HepG2 (cell line): Measurements from ENCODE around the gene ACSM5. TPM values are rescaled to one million over a fixed set of nuclear protein-coding genes. Genes with fewer than 3 reads are reported as not detected.

Experiments
- ADNP ChIP-seq: sonication (generic); formaldehyde crosslinking; IDR thresholded peaks from 2 replicates; pipeline ENCODE4 v1.4.0; 2020; ENCODE audit warnings: missing genetic modification reagents
- CBX1 ChIP-seq: IDR thresholded peaks from one replicate; pipeline ENCODE4 v1.6.1; 2016; ENCODE audit warnings: antibody characterized with exemption, low read depth
- DDIT3 ChIP-seq: sonication (generic); formaldehyde crosslinking; IDR thresholded peaks from 2 replicates; pipeline ENCODE4 v1.4.0; 2020; ENCODE audit warnings: mild to moderate bottlenecking, missing genetic modification reagents
- IKZF4 ChIP-seq: sonication (generic); formaldehyde crosslinking; IDR thresholded peaks from 2 replicates; pipeline ENCODE4 v1.5.1; 2020; ENCODE audit warnings: borderline replicate concordance, mild to moderate bottlenecking, low read depth, missing genetic modification reagents; ENCODE audit errors: not compliant biosample characterization
- MAFG ChIP-seq: sonication (generic); formaldehyde crosslinking; IDR thresholded peaks from 2 replicates; pipeline ENCODE4 v1.5.1; 2020; ENCODE audit warnings: mild to moderate bottlenecking, missing genetic modification reagents
- MTA3 ChIP-seq: sonication (generic); formaldehyde crosslinking; IDR thresholded peaks from 2 replicates; pipeline ENCODE4 v1.4.0; 2020; ENCODE audit warnings: missing genetic modification reagents
- PBX2 ChIP-seq: IDR thresholded peaks from 2 replicates; pipeline ENCODE4 v1.6.1; 2016; ENCODE audit warnings: control low read depth
- PLSCR1 ChIP-seq: sonication (generic); formaldehyde crosslinking; IDR thresholded peaks from 2 replicates; pipeline ENCODE4 v1.5.0; 2020; ENCODE audit warnings: missing genetic modification reagents, mild to moderate bottlenecking, borderline replicate concordance
- POGZ ChIP-seq: sonication (generic); formaldehyde crosslinking; IDR thresholded peaks from 2 replicates; pipeline ENCODE4 v1.4.0; 2020; ENCODE audit warnings: mild to moderate bottlenecking, missing genetic modification reagents
- POLR2AphosphoS2 ChIP-seq: IDR thresholded peaks from 2 replicates; pipeline ENCODE4 v1.6.1; 2011; ENCODE audit warnings: low read depth, low read length, improper control_type of control experiment
- SIX1 ChIP-seq: sonication (generic); formaldehyde crosslinking; IDR thresholded peaks from 2 replicates; pipeline ENCODE4 v1.4.0; 2020; ENCODE audit warnings: missing genetic modification reagents, borderline replicate concordance
- SOX13 ChIP-seq, 3 experiments: fragments of 450-650 bp in 1 of 3; sonication (generic) in 1 of 3; formaldehyde crosslinking in 1 of 3; IDR thresholded peaks in 2 of 3; conservative IDR thresholded peaks in 1 of 3; 2 replicates each; pipeline versions ENCODE4 v1.5.0 to v1.6.1; 2016 to 2020; ENCODE audit warnings: antibody characterized with exemption in 1 of 3, mild to moderate bottlenecking in 1 of 3, missing compliant biosample characterization in 1 of 3, missing genetic modification reagents in 1 of 3, moderate library complexity in 1 of 3
- SPEN ChIP-seq: sonication (generic); formaldehyde crosslinking; IDR thresholded peaks from 2 replicates; pipeline ENCODE4 v1.5.1; 2020; ENCODE audit warnings: low read depth, mild to moderate bottlenecking, missing genetic modification reagents
- SRY ChIP-seq: sonication (generic); formaldehyde crosslinking; IDR thresholded peaks from 2 replicates; pipeline ENCODE4 v1.8.0; 2022; ENCODE audit warnings: mild to moderate bottlenecking, missing genetic modification reagents
- SYNCRIP ChIP-seq: fragments of 200-400 bp; formaldehyde crosslinking; IDR thresholded peaks from 2 replicates; pipeline ENCODE4 v1.6.1; 2018; ENCODE audit warnings: mild to moderate bottlenecking, low read depth, low read length; ENCODE audit not compliant: insufficient read depth
- TOE1 ChIP-seq: sonication (generic); formaldehyde crosslinking; IDR thresholded peaks from 2 replicates; pipeline ENCODE4 v1.4.0; 2020; ENCODE audit warnings: mild to moderate bottlenecking, missing genetic modification reagents
- ZBTB34 ChIP-seq: sonication (generic); formaldehyde crosslinking; IDR thresholded peaks from 2 replicates; pipeline ENCODE4 v1.8.0; 2022; ENCODE audit warnings: mild to moderate bottlenecking, missing genetic modification reagents
- ZNF264 ChIP-seq: sonication (generic); formaldehyde crosslinking; IDR thresholded peaks from 2 replicates; pipeline ENCODE4 v1.4.0; 2020; ENCODE audit warnings: missing genetic modification reagents
- ZNF292 ChIP-seq: sonication (generic); formaldehyde crosslinking; IDR thresholded peaks from 2 replicates; pipeline ENCODE4 v1.8.1; 2022; ENCODE audit warnings: mild to moderate bottlenecking, low read depth, missing genetic modification reagents, borderline replicate concordance
- ZNF451 ChIP-seq: sonication (generic); formaldehyde crosslinking; IDR thresholded peaks from 2 replicates; pipeline ENCODE4 v1.5.0; 2020; ENCODE audit warnings: mild to moderate bottlenecking, missing genetic modification reagents
- ZNF530 ChIP-seq: sonication (generic); formaldehyde crosslinking; IDR thresholded peaks from 2 replicates; pipeline ENCODE4 v1.5.0; 2020; ENCODE audit warnings: low read depth, mild to moderate bottlenecking, missing genetic modification reagents
- ZNF569 ChIP-seq: sonication (generic); formaldehyde crosslinking; IDR thresholded peaks from 2 replicates; pipeline ENCODE4 v1.5.0; 2020; ENCODE audit warnings: mild to moderate bottlenecking, missing genetic modification reagents, moderate library complexity, borderline replicate concordance
- ZNF7 ChIP-seq: IDR thresholded peaks from 2 replicates; pipeline ENCODE4 v1.6.1; 2016; ENCODE audit warnings: missing biosample characterization, missing genetic modification reagents
- polyA plus RNA-seq, 8 experiments: library from polyadenylated mRNA; depleted of rRNA in 3 of 8; stranded (reverse) in 7 of 8; unstranded in 1 of 8; fragments of >200 nt; fragmentation: Illumina TruSeq in 4 of 8; extraction: Trizol in 4 of 8; gene quantifications; 2 replicates each; pipeline versions ENCODE4 v1.2.1 to v1.2.3, GENCODE V29; 2011 to 2016; ENCODE audit warnings: low read depth in 4 of 8, missing spikeins in 1 of 8, mixed read lengths in 1 of 8; ENCODE audit not compliant: insufficient read depth in 1 of 8
- total RNA-seq, 5 experiments: library from RNA; depleted of rRNA; stranded (reverse); fragments of >200 nt; fragmentation: Illumina TruSeq; extraction: Trizol; gene quantifications; 2 replicates each; pipeline ENCODE4 v1.2.3, GENCODE V29; 2016; ENCODE audit warnings: low read depth in 1 of 5
- TF ChIP-seq, protein P1 (sequence below): sonication (generic); formaldehyde crosslinking; IDR thresholded peaks from 2 replicates; pipeline ENCODE4 v1.8.0; 2022; ENCODE audit warnings: low read depth, missing genetic modification reagents
- TF ChIP-seq, protein P2 (sequence below): IDR thresholded peaks from 2 replicates; pipeline ENCODE4 v1.6.1; 2016; ENCODE audit warnings: missing genetic modification reagents, missing compliant biosample characterization

Gene ACSM5
- total and polyA plus RNA-seq, 2 of the 13 experiments (the other 11 are each of a cell fraction or from before 2014, with no cell fraction given) = 9.1 to 15.0 TPM

DNA sequence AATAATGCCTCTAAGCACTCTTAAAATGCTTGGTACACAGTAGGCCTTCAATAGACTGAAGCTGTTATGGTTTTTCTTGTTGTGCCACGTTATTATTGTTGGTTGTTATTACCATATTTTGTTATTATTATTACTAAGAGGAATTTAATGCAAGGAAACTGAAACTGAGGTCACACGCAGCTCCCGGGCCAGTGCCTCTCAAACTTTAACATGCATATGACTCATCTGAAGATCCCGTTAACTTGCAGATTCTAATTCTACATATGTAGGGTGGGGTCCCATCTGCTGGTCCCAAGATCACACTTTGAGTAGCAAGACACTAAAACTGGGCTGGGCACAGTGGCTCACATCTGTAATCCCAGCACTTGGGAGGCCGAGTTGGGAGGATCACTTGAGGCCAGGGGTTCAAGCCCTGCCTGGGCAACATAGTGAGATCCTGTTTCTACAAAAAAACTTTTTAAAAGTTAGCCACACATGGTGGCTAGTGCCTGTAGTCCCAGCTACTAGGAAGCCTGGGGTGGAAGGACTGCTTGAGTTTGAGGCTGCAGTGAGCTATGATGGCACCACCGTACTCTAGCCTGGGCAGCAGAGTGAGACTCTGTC, 888 bp downstream of the ACSM5 start (continued):
- no peak for TF ChIP-seq SYNCRIP
- no peak for TF ChIP-seq POGZ (CRISPR knock-in tag)
- no peak for TF ChIP-seq ZNF530
- TF ChIP-seq MTA3 (CRISPR knock-in tag) = no peak
- no peak for TF ChIP-seq DDIT3 (CRISPR knock-in tag)
- TF ChIP-seq SOX13 (IDR thresholded peaks at IDR 0.05) = no peak
- TF ChIP-seq SOX13 (CRISPR knock-in tag; conservative IDR thresholded peaks at IDR 0.05 in 1 of 2, IDR thresholded peaks at IDR 0.05 in 1 of 2) = no peak
- no peak for TF ChIP-seq CBX1
- TF ChIP-seq TOE1 (CRISPR knock-in tag) = no peak
- TF ChIP-seq ZNF292 (CRISPR knock-in tag) = no peak
- TF ChIP-seq ADNP (CRISPR knock-in tag) = 0 out of 2 replicates have a peak, but pooled peaks have one; percentile 58
- TF ChIP-seq SRY (CRISPR knock-in tag) = no peak
- TF ChIP-seq SPEN (CRISPR knock-in tag) = peak; percentile 37; the same call in 1 of the 2 replicates
- TF ChIP-seq MAFG (CRISPR knock-in tag) = no peak
- TF ChIP-seq PLSCR1 (CRISPR knock-in tag) = no peak
- no peak for TF ChIP-seq ZNF451
- no peak for TF ChIP-seq ZBTB34 (CRISPR knock-in tag)
- TF ChIP-seq IKZF4 (CRISPR knock-in tag) = no peak
- TF ChIP-seq POLR2AphosphoS2 = no peak
- TF ChIP-seq ZNF264 = 0 out of 2 replicates have a peak, but pooled peaks have one; percentile 9
- TF ChIP-seq ZNF7 (CRISPR knock-in tag) = no peak
- TF ChIP-seq, protein P1, sequence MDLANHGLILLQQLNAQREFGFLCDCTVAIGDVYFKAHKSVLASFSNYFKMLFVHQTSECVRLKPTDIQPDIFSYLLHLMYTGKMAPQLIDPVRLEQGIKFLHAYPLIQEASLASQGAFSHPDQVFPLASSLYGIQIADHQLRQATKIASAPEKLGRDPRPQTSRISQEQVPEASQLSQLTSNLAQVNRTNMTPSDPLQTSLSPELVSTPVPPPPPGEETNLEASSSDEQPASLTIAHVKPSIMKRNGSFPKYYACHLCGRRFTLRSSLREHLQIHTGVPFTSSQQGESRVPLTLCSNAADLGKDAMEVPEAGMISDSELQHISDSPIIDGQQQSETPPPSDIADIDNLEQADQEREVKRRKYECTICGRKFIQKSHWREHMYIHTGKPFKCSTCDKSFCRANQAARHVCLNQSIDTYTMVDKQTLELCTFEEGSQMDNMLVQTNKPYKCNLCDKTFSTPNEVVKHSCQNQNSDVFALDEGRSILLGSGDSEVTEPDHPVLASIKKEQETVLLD (CRISPR knock-in tag) = no peak
- TF ChIP-seq, protein P2, sequence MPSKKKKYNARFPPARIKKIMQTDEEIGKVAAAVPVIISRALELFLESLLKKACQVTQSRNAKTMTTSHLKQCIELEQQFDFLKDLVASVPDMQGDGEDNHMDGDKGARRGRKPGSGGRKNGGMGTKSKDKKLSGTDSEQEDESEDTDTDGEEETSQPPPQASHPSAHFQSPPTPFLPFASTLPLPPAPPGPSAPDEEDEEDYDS (CRISPR knock-in tag) = no peak
- TF ChIP-seq SIX1 (CRISPR knock-in tag) = no peak
- no peak for TF ChIP-seq PBX2
- TF ChIP-seq ZNF569 (CRISPR knock-in tag) = no peak
